GM12801 (cell line): Measurements from ENCODE around the gene RPS18.

Experiments
- TF ChIP-seq, protein P1 (sequence below): IDR thresholded peaks from one replicate; pipeline ENCODE4 v1.5.1; 2011; ENCODE audit warnings: control low read depth; ENCODE audit not compliant: insufficient read length; ENCODE audit errors: extremely low read depth

Gene RPS18

DNA sequence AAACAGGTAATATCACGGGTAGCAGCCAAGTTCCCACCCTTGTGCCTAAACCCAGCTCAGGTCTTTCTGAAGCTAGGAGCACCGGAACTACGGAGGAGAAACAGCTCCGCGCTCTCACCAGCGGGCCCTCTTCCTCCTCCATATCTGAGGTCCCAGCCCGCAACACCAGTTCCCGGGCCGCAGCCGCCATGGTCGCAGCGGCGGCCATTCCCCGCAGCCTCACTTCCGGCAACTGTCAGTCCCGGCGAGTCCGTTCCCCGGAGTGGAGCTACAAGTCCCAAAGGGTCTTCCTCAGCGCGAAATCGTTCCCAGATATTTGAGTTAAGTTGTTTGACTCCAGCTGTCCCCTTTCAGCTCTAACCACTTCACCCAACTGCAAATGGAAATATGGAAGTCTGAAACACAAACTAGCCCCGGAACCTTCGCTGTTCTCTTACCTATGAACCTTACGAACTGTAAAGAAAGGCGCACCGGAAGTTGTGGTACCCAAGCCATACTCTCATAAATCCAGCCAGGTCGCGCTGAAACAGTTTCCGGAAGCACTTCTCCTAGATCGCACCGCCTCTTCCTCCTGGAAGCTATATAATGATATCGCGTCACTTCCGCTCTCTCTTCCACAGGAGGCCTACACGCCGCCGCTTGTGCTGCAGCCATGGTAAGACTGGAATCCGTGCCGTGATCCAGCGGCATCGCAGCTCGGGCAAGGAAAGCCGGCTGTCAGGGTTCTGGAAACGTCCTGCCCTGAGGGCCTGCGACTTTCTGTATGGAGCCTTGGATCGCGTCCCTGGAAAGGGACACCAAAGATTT lies at the start of gene RPS18, which contains the start of gene VPS52:
TSS of gene RPS18 (plus strand) at position 608 of the 807 bp plus-strand sequence. CDS start at position 653, 45 bp downstream.
TSS of gene VPS52 (minus strand) at position 409 of the 807 bp plus-strand sequence. CDS start at position 208, 201 bp downstream.
- TF ChIP-seq, protein P1, sequence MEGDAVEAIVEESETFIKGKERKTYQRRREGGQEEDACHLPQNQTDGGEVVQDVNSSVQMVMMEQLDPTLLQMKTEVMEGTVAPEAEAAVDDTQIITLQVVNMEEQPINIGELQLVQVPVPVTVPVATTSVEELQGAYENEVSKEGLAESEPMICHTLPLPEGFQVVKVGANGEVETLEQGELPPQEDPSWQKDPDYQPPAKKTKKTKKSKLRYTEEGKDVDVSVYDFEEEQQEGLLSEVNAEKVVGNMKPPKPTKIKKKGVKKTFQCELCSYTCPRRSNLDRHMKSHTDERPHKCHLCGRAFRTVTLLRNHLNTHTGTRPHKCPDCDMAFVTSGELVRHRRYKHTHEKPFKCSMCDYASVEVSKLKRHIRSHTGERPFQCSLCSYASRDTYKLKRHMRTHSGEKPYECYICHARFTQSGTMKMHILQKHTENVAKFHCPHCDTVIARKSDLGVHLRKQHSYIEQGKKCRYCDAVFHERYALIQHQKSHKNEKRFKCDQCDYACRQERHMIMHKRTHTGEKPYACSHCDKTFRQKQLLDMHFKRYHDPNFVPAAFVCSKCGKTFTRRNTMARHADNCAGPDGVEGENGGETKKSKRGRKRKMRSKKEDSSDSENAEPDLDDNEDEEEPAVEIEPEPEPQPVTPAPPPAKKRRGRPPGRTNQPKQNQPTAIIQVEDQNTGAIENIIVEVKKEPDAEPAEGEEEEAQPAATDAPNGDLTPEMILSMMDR = no peak

DNA sequence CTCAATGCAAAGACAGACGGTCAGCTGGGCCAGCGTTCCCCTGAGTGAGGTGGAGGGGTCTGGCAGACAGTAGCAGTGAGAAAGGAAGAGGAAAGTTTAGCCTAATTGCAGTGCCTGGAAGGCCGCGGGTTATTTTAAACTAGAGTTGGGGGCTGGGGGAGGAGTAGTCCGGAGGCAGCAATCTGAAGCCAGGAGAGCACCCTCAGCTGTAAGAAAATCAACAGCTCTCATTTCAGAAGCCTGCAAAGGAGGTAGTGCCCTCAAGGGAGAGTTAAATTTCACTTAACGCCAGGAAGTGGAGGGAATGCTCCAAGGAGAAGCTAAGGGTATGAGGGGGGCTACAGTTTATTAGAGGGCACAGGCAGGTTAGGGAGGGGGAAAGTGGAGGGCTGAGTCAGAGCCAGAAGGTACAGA lies 36.6 kb upstream of the RPS18 start:
- TF ChIP-seq, protein P1 = no peak

GRCh38 chr6:33236328-33236727 lies 35.5 kb upstream of the RPS18 start:
- TF ChIP-seq, protein P1 = no peak

- TF ChIP-seq, protein P1 = no peak
Measured at GRCh38 chr6:33236852-33237251, 35.0 kb upstream of the RPS18 start.

GRCh38 chr6:33237741-33238140 lies 34.1 kb upstream of the RPS18 start:
- TF ChIP-seq, protein P1 = no peak

- TF ChIP-seq, protein P1 = no peak
Measured at GRCh38 chr6:33241968-33242367, 29.9 kb upstream of the RPS18 start.

DNA sequence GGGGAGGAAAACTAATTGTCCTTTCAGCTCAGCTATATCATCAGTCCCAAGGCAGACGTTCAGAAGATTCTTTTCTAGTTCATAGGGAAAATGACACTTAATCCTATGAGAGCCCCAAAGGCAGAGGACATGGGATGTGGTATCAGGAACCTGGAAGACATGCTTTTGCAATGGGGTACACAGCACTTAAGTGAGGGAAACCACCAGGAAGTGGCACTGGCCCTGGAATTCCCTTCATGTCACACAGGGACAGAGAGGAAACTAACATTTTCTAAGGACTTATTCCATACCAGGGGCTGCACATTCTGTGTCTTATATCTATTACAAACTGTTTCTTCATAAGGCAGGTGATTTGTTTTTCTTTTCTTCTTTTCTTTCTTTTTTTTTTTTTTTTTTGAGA lies 28.4 kb upstream of the RPS18 start:
- TF ChIP-seq, protein P1 = no peak
